Measurements from ENCODE around the gene CELA2B.
"Not testable (repeated sequence)": the region's sequence is repeated elsewhere in the genome, so short reads cannot be mapped to it uniquely, and the experiment has no call there.

CELA2B gene

GRCh38 chr1:15445390-15446122 is 30.3 kb upstream of the CELA2B start:
- DNase-seq, result no peak

GRCh38 chr1:15446212-15446611 is 29.7 kb upstream of the CELA2B start:
- DNase-seq, result no peak

- DNase-seq, result no peak
Observed at GRCh38 chr1:15448877-15449462, 26.9 kb upstream of the CELA2B start.

- no peak for DNase-seq
Observed at GRCh38 chr1:15449567-15449966, 26.3 kb upstream of the CELA2B start.

- no peak for DNase-seq
Observed at GRCh38 chr1:15451014-15451722, 24.7 kb upstream of the CELA2B start.

GRCh38 chr1:15452216-15452615 is 23.7 kb upstream of the CELA2B start:
- DNase-seq, result no peak

- no peak for DNase-seq
Observed at GRCh38 chr1:15452866-15453571, 22.9 kb upstream of the CELA2B start.

GRCh38 chr1:15453734-15454133 is 22.2 kb upstream of the CELA2B start:
- DNase-seq, result no peak

GRCh38 chr1:15454256-15454655 is 21.6 kb upstream of the CELA2B start:
- peak; percentile 17 for DNase-seq

GRCh38 chr1:15455522-15455921 is 20.4 kb upstream of the CELA2B start:
- no peak for DNase-seq

GRCh38 chr1:15456313-15456954 is 19.5 kb upstream of the CELA2B start, which contains the start of gene CELA2A:
Gene CELA2A, plus strand, starts transcription at chr1:15456732. Its CDS starts 22 bp downstream, at chr1:15456754.
- no peak for DNase-seq

- no peak for DNase-seq
Observed at GRCh38 chr1:15457585-15457984, 18.3 kb upstream of the CELA2B start.

- DNase-seq, result not testable (repeated sequence)
Observed at GRCh38 chr1:15458388-15458787, 17.5 kb upstream of the CELA2B start.

GRCh38 chr1:15459771-15460707 is 15.9 kb upstream of the CELA2B start:
- no peak for DNase-seq

GRCh38 chr1:15460708-15461095 is 15.2 kb upstream of the CELA2B start:
- no peak for DNase-seq

GRCh38 chr1:15463064-15463800 is 12.7 kb upstream of the CELA2B start:
- not testable (repeated sequence) for DNase-seq

GRCh38 chr1:15463926-15464322 is 12.0 kb upstream of the CELA2B start:
- DNase-seq, result not testable (repeated sequence)

- no peak for DNase-seq
Observed at GRCh38 chr1:15465674-15466073, 10.2 kb upstream of the CELA2B start.

- not testable (repeated sequence) for DNase-seq
Observed at GRCh38 chr1:15466955-15467625, 8.8 kb upstream of the CELA2B start.

- DNase-seq, result no peak
Observed at GRCh38 chr1:15468145-15468544, 7.8 kb upstream of the CELA2B start.
